GM12878 (cell line): Measurements from ENCODE around the gene LRRN4CL. TPM values are rescaled to one million over a fixed set of nuclear protein-coding genes. Genes with fewer than 3 reads are reported as not detected.

Source experiments
- BCL3 ChIP-seq: IDR thresholded peaks from 2 replicates; pipeline ENCODE4 v1.6.1; 2011; ENCODE audit warnings: borderline replicate concordance, low read depth, mild to moderate bottlenecking, moderate library complexity, low read length; ENCODE audit not compliant: insufficient read depth, poor library complexity, severe bottlenecking
- BHLHE40 ChIP-seq, 2 experiments: fragments of 450-650 bp in 1 of 2; IDR thresholded peaks; 2 replicates each; pipeline ENCODE4 v1.6.1; 2011 to 2017; ENCODE audit warnings: low read depth in 2 of 2, borderline replicate concordance in 1 of 2, improper control_type of control experiment in 1 of 2, low read length in 1 of 2, mild to moderate bottlenecking in 1 of 2
- CHD4 ChIP-seq: fragments of 200-600 bp; sonication (generic); IDR thresholded peaks from 2 replicates; pipeline ENCODE4 v1.6.1; 2016; ENCODE audit warnings: mild to moderate bottlenecking
- DPF2 ChIP-seq: fragments of 450-650 bp; IDR thresholded peaks from 2 replicates; pipeline ENCODE4 v1.6.1; 2017; ENCODE audit warnings: mild to moderate bottlenecking
- E2F4 ChIP-seq: IDR thresholded peaks from 2 replicates; pipeline ENCODE4 v1.6.1; 2012; ENCODE audit warnings: low read depth, low read length, improper control_type of control experiment
- E4F1 ChIP-seq: fragments of 450-650 bp; IDR thresholded peaks from 2 replicates; pipeline ENCODE4 v1.6.1; 2018; ENCODE audit warnings: borderline replicate concordance, mild to moderate bottlenecking; ENCODE audit not compliant: partially characterized antibody
- MAX ChIP-seq: IDR thresholded peaks from 2 replicates; pipeline ENCODE4 v1.6.1; 2012; ENCODE audit warnings: low read depth, low read length, improper control_type of control experiment
- NFYA ChIP-seq: IDR thresholded peaks from 2 replicates; pipeline ENCODE4 v1.6.1; 2011; ENCODE audit warnings: low read depth, mild to moderate bottlenecking, low read length, improper control_type of control experiment, borderline replicate concordance
- NKRF ChIP-seq: fragments of 450-650 bp; conservative IDR thresholded peaks from 2 replicates; pipeline ENCODE4 v1.6.1; 2017; ENCODE audit warnings: mild to moderate bottlenecking, moderate library complexity
- NR2C2 ChIP-seq: IDR thresholded peaks from 2 replicates; pipeline ENCODE4 v1.6.1; 2011; ENCODE audit warnings: borderline replicate concordance, low read depth; ENCODE audit not compliant: control insufficient read depth, insufficient read length
- PKNOX1 ChIP-seq: fragments of 450-650 bp; IDR thresholded peaks from 2 replicates; pipeline ENCODE4 v1.6.1; 2016; ENCODE audit warnings: mild to moderate bottlenecking
- POLR2AphosphoS5 ChIP-seq: IDR thresholded peaks from 2 replicates; pipeline ENCODE4 v1.6.1; 2011; ENCODE audit warnings: mild to moderate bottlenecking, low read length, inconsistent platforms
- RELB ChIP-seq: fragments of 450-650 bp; IDR thresholded peaks from 2 replicates; pipeline ENCODE4 v1.6.1; 2017; ENCODE audit warnings: low read depth, mild to moderate bottlenecking, moderate library complexity
- SMAD5 ChIP-seq: IDR thresholded peaks from 2 replicates; pipeline ENCODE4 v1.6.1; 2016; ENCODE audit warnings: antibody characterized with exemption, low read depth
- SPI1 ChIP-seq: IDR thresholded peaks from 2 replicates; pipeline ENCODE4 v1.6.1; 2011; ENCODE audit warnings: low read depth, mild to moderate bottlenecking, low read length, moderate library complexity, borderline replicate concordance; ENCODE audit not compliant: insufficient read depth
- SUPT20H ChIP-seq: IDR thresholded peaks from 2 replicates; pipeline ENCODE4 v1.6.1; 2011; ENCODE audit warnings: low read depth, mild to moderate bottlenecking, low read length, moderate library complexity, borderline replicate concordance; ENCODE audit not compliant: control insufficient read depth
- YBX1 ChIP-seq: fragments of 450-650 bp; IDR thresholded peaks from 2 replicates; pipeline ENCODE4 v1.6.1; 2016; ENCODE audit warnings: antibody characterized with exemption
- polyA plus RNA-seq, 11 experiments: library from polyadenylated mRNA; depleted of rRNA in 4 of 11; unstranded in 6 of 11; stranded (reverse) in 5 of 11; fragments of >200 nt; fragmentation: Nextera tagmentation in 4 of 11; fragmentation: Illumina TruSeq in 1 of 11; extraction: Ambion mirVana in 4 of 11; extraction: Trizol in 1 of 11; gene quantifications; 1 replicate in 1 of 11; 2 replicates in 10 of 11; pipeline versions ENCODE4 v1.2.1 to v1.2.3, GENCODE V29; 2011 to 2016; ENCODE audit warnings: inconsistent platforms in 2 of 11, missing spikeins in 2 of 11, low read depth in 1 of 11
- total RNA-seq, 4 experiments: library from RNA; depleted of rRNA in 3 of 4; stranded (reverse); fragments of >200 nt in 3 of 4; fragmentation: Illumina TruSeq in 1 of 4; extraction: Trizol in 1 of 4; gene quantifications; 2 replicates each; pipeline versions ENCODE4 v1.2.1 to v1.2.3, GENCODE V29; 2013 to 2021

The LRRN4CL gene
- total and polyA plus RNA-seq, 10 of the 15 experiments (the other 5 are each of a cell fraction or from before 2014, with no cell fraction given), result 0.01 to 0.06 TPM; not detected in 8

GRCh38 chr11:62645946-62646824 is 43.1 kb downstream of the LRRN4CL start, which contains the start of gene GANAB (continued):
- no peak for TF ChIP-seq CHD4
- TF ChIP-seq SPI1, result no peak
- peak; percentile 72 for TF ChIP-seq E2F4
- peak; percentile 73 for TF ChIP-seq NKRF
- TF ChIP-seq YBX1, result no peak
- peak; percentile 84 for TF ChIP-seq RELB
- TF ChIP-seq SUPT20H, result no peak
- peak; percentile 53; the same call in 1 of the 2 replicates for TF ChIP-seq MAX
- TF ChIP-seq E4F1, result peak; percentile 41
- peak; percentile 3 to 7; a peak in 1 of 4 replicates for TF ChIP-seq BHLHE40 (IDR thresholded peaks at IDR 0.05; ENCODE audit: borderline replicate concordance in 1 of 2, low read depth in 2 of 2, low read length in 1 of 2)
- TF ChIP-seq PKNOX1, result peak; percentile 77
- no peak for TF ChIP-seq NR2C2
- TF ChIP-seq DPF2, result peak; percentile 71
- TF ChIP-seq SMAD5, result peak; percentile 79
- TF ChIP-seq BCL3, result peak; percentile 86
- peak; percentile 92 for TF ChIP-seq POLR2AphosphoS5
- TF ChIP-seq NFYA, result no peak
